ENCODE results near the gene SETBP1.

Gene SETBP1

DNA sequence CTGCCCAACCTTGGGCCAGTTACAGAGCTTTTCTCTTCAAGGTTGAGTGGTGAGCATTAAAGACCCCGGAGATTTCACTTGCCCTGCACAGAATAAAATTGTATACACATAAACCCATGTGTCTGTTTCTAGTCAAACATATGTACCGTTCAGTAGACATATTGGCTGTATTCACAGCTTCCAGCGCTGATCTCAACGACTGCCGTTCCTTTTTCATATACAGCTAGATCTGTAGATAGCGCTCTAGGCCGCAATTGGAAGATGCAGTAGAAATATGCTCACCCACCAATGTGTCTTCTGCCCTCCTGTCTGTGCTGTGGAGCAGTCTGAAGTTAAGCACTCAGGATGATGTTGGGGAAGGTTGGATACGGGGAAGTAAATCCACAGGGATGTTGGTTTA, 317.7 kb downstream of the SETBP1 start:
- DNase-seq: no peak

GRCh38 chr18:45004546-45005080, 323.9 kb downstream of the SETBP1 start:
- no peak for DNase-seq

DNA sequence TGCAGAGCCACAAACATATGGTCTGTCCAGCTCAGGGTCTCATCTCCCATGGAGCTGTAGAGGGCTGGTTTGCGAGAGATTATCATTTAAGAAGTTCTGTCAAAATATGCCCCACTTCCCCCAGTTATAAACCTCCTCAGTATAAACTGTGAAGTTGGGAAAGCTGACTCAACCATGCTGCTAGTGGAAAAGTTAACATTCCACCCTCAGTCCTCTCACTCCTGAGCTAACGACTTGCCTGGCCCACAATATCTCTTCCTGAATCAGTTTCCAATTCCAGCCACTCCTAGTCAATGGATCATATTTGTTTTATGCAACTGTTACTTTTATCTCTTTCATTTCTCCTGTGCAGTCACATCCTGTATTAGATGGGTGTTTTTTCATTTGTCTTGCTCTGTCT, 326.2 kb downstream of the SETBP1 start:
- no peak for DNase-seq

DNA sequence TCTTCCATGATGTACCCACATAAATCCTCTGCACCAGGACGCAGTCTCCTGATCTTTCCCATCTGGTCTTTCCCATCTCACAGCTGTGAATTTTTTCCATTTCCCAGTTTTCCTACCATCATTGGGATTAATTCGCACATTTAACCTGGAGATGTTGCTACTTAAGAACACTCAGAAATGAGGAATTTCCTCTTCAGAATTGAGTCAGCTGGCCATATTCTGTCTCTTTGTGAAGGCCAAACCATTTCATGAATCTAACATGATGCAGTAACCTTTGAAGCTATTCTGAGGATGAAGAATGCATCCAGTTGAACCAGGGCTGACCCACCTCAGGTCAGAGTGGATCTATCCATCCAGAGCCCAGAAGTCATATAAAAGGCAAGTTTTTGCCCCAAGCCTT, 326.8 kb downstream of the SETBP1 start:
- DNase-seq: no peak

GRCh38 chr18:45008694-45009413, 328.2 kb downstream of the SETBP1 start:
- DNase-seq: no peak

DNA sequence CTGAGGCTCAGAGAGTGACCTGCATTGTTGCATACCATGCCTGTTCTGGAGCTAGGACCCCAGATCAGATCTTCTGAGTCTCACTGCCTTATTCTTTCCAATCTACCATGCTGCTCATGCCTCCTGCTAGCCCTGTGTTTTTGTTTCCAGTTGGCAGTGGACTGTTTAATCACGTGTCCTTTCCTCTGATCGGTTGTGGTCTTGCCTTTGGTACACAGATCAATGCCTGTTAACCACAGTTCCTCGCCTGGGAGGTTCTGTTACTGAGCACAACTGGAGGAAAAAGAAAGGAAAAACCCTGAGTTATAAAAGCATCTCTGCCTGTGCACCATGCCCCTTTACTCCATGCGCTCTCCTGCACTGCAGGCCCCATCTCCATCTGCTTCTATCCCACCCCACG, 329.1 kb downstream of the SETBP1 start:
- no peak for DNase-seq

DNA sequence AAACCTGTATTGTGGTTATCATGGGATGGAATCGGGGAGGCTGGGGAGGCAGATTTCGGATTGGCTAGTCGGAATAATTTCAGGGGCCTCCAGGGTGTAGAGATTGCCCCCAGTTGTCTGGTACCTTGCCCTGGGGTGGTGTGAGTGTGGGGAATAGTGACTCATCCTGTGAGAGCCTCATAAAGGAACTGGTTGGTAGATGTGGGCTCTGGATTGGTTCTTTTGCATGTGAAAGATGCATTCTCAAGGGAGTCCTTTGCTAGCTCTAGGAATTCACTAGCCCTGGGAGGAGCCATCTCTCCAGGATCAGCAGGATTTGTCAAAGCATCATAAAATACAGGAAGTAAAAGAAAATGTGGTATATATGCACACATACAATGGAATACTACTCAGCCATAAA, 331.6 kb downstream of the SETBP1 start:
- no peak for DNase-seq

- DNase-seq: no peak
Observed at GRCh38 chr18:45014047-45014501, 333.4 kb downstream of the SETBP1 start.

DNA sequence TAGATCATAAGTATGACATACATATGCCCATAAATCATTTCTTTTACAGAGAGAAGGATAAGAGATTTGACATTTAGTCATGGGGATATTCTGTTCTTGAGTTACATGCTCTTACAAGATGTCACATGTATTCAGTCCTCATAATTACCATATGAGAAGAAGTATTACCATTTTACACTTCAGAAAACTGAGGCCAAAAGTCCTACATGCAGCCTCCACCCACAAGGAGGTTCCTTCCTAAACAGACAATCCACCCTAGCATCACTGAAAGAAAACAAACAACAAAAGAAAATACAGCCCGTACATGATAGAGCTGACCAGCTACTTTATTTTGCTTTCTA, 335.1 kb downstream of the SETBP1 start:
- DNase-seq: no peak

DNA sequence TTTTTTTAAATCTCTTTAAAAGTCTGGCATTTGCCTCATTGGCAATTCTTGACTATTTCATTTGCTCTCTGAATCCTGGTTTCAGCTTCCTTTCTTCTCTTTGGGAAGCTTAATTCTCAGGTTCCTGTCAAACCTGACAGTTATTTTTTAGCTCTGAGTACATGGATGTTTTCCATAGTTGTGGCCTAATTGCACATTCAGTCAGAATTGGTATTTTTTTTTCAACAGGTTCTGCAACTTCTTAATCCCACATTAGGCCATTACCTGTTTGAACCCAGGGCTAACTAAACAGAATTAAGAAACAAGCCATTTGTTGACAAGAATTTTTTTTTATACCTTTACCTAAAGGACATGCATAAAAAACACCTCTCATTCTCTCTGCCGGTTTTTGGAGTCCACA, 338.8 kb downstream of the SETBP1 start:
- DNase-seq: no peak

- DNase-seq: no peak
Observed at GRCh38 chr18:45023519-45023918, 342.8 kb downstream of the SETBP1 start.

- DNase-seq: no peak
Observed at GRCh38 chr18:45024357-45025088, 343.8 kb downstream of the SETBP1 start.

DNA sequence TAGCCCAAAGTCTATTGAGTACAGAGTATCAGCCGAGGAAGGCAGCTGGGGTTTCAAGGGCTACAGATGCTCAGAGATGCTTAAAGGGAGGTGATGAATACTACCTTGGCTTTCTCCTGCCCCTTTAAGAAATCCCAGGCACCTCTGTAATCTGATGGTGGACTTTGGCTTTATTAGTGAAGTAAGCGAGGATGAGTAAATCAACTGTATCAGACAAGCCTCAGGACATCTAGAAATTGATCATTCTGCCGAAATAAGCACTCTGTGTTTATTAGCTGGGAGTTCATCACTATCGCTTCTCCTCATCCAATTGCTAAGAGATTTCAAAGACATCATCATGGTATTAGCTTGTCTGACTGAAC, 344.4 kb downstream of the SETBP1 start:
- no peak for DNase-seq

GRCh38 chr18:45026162-45026561, 345.5 kb downstream of the SETBP1 start:
- no peak for DNase-seq

DNA sequence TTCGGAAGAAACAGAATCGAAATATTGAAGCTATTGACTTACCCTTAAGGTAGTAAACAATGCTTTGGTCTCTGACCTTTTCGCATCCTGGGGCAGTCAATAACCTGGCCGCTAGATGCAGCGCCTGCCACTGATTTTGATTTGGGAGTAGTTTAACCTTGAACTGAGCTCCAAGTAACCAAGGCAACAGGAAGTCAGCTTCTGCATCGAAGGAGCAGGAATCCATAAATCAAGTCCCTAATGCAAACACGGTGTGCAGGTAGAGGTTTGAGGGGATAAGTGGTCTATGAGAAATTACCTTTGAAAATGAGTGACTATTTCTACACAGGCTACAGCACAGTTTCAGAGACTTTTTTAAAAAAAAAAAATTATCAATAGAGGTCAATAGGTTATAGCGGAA, 353.5 kb downstream of the SETBP1 start:
- DNase-seq: no peak

DNA sequence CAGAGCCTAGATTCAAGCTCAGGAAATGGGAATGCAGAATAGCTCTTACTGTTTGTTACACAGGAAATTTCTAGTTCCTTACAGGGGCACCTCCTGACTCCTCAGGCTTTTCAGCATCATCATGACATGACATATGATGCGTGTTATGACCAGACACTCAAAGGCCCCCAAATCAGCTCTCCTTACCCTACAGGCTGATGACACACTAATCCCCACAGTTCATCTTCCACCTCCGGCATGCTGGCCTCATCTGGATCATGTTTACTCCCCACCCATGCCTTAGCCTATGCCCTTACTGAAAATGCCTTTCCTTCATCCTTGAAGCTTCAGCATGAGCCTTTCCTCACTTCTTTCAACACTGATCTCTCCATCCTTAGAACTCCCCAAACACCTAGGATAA, 356.9 kb downstream of the SETBP1 start:
- DNase-seq: no peak

GRCh38 chr18:45039376-45039775, 358.7 kb downstream of the SETBP1 start:
- DNase-seq: no peak

DNA sequence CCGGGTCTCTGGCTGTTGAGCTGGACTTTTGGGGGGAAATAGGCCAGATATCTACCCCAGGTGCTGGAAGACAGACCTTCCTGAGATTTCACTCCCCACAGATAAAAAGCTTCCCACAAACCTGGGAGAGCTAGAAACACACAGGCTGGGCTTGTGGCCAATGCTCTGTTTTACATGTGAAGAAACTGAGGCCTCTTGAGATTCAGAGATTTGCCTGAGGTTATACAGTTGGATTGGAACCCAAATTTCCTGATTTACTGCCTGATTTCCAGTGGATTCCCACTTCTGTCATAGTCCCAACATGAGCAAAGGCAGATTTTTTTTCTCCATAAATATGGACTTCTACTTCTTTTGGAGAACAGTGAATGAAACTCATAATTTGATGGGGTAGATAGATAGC, 360.2 kb downstream of the SETBP1 start:
- DNase-seq: no peak

DNA sequence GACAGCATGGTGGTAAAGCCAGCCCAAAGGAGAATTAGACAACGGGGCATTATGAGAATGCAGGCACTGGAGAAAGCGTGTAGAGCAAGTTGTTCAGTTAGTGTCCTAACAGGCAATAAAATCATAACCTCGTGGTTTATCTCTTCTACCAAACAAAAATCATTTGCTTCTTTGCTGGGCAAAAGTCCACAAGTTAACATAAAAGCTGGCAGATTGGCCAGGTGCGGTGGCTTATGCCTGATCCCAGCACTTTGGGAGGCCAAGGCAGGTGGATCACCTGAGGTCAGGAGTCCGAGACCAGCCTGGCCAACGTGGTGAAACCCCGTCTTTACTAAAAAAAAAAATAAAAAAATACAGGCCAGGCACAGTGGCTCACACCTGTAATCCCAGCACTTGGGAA, 364.1 kb downstream of the SETBP1 start:
- no peak for DNase-seq

DNA sequence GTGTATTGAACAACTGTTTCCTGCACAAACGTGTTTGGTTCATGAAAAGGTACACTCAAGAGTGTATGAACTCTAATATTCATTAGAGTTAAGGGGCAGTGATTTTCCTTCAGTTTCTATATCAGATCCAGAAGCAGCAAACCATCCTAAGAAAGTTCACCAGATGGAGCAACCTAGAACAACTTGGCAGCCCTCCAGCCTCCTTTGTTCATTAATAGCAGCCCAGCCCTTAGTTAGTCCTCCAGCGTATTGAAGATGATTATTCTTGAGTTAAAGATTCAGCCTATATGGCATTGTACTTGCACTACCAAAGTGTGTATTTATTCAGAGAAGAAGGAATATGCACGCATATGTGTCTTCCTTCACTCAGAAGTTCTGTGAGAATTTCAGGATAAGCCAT, 365.5 kb downstream of the SETBP1 start:
- DNase-seq: no peak

DNA sequence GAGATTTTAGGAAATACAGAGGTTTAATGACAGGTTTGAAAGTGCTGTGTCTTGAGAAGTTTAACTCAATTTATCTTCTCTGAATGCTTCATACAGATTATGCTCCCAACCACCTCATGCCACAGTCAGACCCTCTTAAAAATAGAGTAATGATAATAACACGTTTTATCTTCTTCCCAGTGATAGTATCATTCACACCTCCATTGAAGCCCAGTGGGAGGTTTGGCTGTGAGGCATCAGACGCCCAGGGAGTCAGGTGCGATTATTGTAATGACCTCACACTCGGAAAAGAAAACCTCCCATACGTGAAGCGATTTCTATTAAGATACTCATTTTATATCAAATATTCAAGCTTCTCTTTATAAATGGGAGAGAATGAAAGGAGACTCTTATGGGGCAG, 366.3 kb downstream of the SETBP1 start:
- no peak for DNase-seq

- DNase-seq: no peak
Observed at GRCh38 chr18:45049578-45050319, 369.1 kb downstream of the SETBP1 start.

DNA sequence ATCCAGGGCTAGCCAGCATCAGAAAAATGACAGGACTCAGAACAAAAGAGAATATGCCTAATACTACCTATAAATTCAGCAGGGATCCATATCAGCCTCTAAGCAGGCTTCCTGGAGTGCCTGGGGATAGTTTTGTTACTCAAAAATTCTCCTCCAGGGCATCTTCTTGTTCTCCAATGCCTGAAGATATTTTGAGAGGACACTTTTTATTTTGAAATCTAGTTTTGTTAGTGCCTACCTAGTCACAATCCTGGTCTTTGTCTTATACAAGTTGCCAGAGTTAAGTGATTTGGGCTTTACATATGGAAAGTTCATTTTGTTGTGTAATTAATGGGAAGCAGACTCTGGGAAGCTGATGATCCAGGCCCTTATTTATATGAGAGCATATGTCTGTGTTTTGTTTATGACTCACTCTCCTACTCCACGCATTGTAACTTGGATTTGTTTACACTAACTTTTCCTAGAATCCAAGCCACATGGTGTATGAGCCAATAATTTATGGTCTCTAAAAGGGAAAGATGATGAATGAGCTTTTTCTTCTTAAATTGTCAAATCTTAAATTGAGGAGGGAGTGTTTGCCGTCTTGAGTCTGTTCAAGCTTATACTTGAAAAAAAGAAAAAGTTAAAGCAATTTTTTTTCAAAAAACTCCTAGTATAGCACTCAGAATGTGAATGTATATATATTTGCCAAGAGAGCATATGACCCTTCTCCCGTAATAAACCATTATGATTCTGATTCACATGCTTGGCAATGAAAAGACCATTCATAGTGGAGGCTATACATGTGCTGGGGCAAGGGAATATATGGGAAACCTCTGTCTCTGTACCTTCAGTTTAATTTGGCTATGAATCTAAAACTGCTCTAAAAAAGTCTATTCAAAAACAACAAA, 370.3 kb downstream of the SETBP1 start:
- no peak for DNase-seq
